ENCODE results near the gene SYT14.
"Not testable (repeated sequence)": the region's sequence is repeated elsewhere in the genome, so short reads cannot be mapped to it uniquely, and the experiment has no call there.

SYT14 gene

DNA sequence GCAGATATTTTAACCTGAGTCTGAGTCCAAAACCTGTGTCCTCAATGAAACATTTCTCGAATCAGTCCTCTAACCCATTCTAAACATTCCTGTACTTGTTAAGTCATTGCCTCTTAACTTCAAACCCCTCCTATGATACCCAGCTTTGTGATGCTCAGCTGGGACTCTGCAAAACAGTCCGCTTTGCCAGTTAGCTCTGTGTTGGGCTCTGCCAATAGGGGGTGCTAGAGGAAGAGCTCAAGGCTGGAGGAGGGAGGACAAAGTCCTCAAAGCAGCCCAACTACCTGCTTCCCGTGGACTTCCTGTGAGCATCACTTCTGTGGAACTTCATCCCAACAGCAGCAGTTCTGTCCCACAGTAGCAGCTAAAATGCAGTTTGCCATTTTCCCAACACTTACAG, 38.1 kb upstream of the SYT14 start:
- no peak overlapping the region for H3K4me3 ChIP-seq (ENCODE audit: low read depth, low read length)
- no peak for DNase-seq (ENCODE audit: low read depth)
- TF ChIP-seq, protein P1, sequence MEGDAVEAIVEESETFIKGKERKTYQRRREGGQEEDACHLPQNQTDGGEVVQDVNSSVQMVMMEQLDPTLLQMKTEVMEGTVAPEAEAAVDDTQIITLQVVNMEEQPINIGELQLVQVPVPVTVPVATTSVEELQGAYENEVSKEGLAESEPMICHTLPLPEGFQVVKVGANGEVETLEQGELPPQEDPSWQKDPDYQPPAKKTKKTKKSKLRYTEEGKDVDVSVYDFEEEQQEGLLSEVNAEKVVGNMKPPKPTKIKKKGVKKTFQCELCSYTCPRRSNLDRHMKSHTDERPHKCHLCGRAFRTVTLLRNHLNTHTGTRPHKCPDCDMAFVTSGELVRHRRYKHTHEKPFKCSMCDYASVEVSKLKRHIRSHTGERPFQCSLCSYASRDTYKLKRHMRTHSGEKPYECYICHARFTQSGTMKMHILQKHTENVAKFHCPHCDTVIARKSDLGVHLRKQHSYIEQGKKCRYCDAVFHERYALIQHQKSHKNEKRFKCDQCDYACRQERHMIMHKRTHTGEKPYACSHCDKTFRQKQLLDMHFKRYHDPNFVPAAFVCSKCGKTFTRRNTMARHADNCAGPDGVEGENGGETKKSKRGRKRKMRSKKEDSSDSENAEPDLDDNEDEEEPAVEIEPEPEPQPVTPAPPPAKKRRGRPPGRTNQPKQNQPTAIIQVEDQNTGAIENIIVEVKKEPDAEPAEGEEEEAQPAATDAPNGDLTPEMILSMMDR (IDR thresholded peaks at IDR 0.05; ENCODE audit: low read depth, low read length, missing control alignments), result peak; percentile 74

GRCh38 chr1:209900734-209901133, 37.3 kb upstream of the SYT14 start:
- no peak overlapping the region for H3K4me3 ChIP-seq (ENCODE audit: low read depth, low read length)
- no peak for DNase-seq (ENCODE audit: low read depth)
- TF ChIP-seq, protein P1 (IDR thresholded peaks at IDR 0.05; ENCODE audit: low read depth, low read length, missing control alignments), result no peak

DNA sequence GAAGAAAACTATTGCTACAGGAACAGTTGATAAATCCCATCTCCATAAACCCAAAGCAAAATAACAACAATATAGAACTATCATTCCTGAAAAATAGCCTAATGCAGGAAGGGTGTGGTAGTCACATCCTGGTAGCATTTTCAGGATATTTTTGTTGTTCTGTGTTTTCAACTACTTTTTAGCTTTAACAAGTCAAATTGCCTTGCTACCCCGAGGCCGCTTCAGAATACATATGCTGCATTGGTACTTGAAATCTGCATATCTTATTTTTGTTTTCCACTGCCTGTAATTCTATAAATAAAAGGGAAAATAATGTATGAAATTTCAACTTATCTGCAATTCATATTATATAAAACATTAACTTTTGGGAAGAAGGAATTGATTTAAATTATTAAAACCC, 36.8 kb upstream of the SYT14 start:
- no peak for DNase-seq (ENCODE audit: low read depth)
- no peak overlapping the region for H3K4me3 ChIP-seq (ENCODE audit: low read depth, low read length)
- TF ChIP-seq, protein P1 (IDR thresholded peaks at IDR 0.05; ENCODE audit: low read depth, low read length, missing control alignments), result no peak

DNA sequence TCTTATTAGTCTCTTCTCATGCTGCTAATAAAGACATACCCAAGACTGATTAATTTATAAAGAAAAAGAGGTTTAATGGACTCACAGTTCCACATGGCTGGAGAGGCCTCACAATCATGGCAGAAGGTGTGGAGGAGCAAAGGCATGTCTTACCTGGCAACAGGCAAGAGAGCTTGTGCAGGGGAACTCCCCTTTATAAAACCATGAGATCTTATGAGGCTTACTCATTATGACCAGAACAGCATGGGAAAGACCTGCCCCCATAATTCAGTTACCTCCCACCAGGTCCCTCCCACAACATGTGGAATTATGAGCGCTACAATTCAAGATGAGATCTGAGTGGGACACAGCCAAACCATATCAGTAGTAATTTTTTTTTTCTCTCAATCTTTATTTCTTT, 33.2 kb upstream of the SYT14 start:
- H3K4me3 ChIP-seq (ENCODE audit: low read depth, low read length); DNase-seq (ENCODE audit: low read depth): not testable (repeated sequence)

DNA sequence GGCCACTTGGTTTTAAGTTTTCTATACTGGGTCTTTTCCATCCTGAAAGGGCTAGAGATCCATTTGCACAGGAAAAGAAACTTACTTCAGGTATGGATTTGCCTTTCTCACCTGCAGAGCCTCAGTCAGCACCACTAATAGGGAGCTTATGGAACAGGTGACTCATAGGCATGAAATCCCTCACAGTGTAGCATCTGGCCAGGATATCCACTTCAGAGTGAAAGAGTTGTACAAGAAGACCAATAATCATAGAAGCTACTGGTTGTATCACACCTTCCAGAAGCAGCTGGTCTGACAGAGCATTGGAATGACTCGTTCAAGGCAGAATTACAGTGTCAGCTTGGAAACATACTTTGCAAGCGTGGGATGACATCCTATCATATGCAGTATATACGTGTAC, 26.3 kb upstream of the SYT14 start:
- TF ChIP-seq, protein P1 (IDR thresholded peaks at IDR 0.05; ENCODE audit: low read depth, low read length, missing control alignments), result no peak
- no peak overlapping the region for H3K4me3 ChIP-seq (ENCODE audit: low read depth, low read length)

GRCh38 chr1:209912306-209912705, 25.7 kb upstream of the SYT14 start:
- DNase-seq (ENCODE audit: low read depth), result no peak
- H3K4me3 ChIP-seq (ENCODE audit: low read depth, low read length), result no peak overlapping the region
- TF ChIP-seq, protein P1 (IDR thresholded peaks at IDR 0.05; ENCODE audit: low read depth, low read length, missing control alignments), result no peak

More for the DNA sequence above, 26.3 kb upstream of the SYT14 start:
- no peak for DNase-seq (ENCODE audit: low read depth)

DNA sequence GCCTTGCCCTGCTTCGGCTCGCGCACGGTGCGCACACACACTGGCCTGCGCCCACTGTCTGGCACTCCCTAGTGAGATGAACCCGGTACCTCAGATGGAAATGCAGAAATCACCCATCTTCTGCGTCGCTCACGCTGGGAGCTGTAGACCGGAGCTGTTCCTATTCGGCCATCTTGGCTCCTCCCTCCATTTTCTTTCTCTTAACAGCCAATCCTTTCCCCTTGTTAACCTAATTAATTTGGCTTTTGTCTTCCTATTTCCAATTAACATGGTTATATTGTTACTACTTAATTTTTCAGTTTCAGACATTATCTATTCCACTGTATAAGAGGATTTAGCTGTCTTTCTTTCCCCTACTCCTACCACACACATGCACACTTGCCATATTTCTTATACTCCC, 18.4 kb upstream of the SYT14 start:
- DNase-seq (ENCODE audit: low read depth); H3K4me3 ChIP-seq (ENCODE audit: low read depth, low read length): not testable (repeated sequence)

- TF ChIP-seq, protein P1 (IDR thresholded peaks at IDR 0.05; ENCODE audit: low read depth, low read length, missing control alignments), result no peak
- DNase-seq (ENCODE audit: low read depth), result no peak
These were observed 17.2 kb upstream of the SYT14 start for GRCh38 chr1:209920844-209921243.

More at GRCh38 chr1:209920844-209921243, 17.2 kb upstream of the SYT14 start:
- no peak overlapping the region for H3K4me3 ChIP-seq (ENCODE audit: low read depth, low read length)

Data from GM12864 (cell line).